ENCODE results near the gene SLC12A4. TPM values are rescaled to one million over a fixed set of nuclear protein-coding genes. Genes with fewer than 3 reads are reported as not detected.

SLC12A4 gene
- total and polyA plus RNA-seq, 2 of the 13 experiments (the other 11 are each of a cell fraction or from before 2014, with no cell fraction given) = 65.1 to 84.3 TPM

DNA sequence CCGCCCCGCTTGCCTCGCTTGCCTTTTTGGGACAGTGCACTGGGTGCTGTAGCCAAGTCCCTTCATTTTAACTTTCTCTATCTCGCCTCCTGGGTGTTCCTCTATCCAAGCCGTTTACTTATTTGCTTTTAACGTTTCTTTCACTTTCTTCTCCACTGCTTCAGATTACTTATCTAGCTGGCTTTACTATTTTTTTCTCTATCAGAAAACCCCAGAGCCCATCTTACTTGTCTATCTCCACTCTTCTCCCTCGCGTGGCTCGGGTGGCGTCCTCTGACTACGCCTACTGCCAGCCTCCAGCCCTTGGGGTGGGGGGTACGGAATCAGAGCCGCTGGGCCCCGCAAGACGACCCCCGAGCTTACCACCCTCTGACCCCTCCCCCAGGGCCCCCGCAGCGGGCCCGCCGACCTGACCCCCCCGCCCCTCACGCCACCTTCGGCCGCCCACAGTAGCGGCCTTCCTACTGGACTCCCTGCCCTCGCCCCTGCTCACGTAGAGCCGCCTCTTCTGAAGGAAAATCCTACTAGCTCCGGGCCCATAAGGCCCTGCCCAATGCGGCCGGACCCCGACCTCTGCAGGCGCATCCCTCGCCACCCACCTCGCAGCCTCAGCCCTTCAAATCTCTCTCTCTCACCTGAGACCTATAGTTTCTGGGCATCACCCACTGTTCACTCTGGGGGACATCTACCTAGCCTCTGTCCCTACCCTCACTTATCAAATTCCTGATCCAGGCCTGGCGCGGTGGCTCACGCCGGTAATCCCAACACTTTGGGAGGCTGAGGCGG is 1.0 kb upstream of the SLC12A4 start (continued):
- no peak for TF ChIP-seq ZKSCAN8 (CRISPR knock-in tag; IDR thresholded peaks at IDR 0.05; ENCODE audit: borderline replicate concordance)
- no peak for TF ChIP-seq ZNF879 (CRISPR knock-in tag; IDR thresholded peaks at IDR 0.05)
- TF ChIP-seq SPEN (CRISPR knock-in tag; IDR thresholded peaks at IDR 0.05; ENCODE audit: low read depth) = peak; percentile 59; the same call in 1 of the 2 replicates
- no peak for TF ChIP-seq ZNF775 (CRISPR knock-in tag; IDR thresholded peaks at IDR 0.05; ENCODE audit: borderline replicate concordance)
- no peak for TF ChIP-seq RFX1 (IDR thresholded peaks at IDR 0.05)
- no peak for TF ChIP-seq KDM6A (CRISPR knock-in tag; IDR thresholded peaks at IDR 0.05; ENCODE audit: low read depth)
- TF ChIP-seq TCF12 (IDR thresholded peaks at IDR 0.05) = no peak
- TF ChIP-seq TCF12 (CRISPR knock-in tag; IDR thresholded peaks at IDR 0.05) = no peak
- TF ChIP-seq ARID2 (CRISPR knock-in tag; IDR thresholded peaks at IDR 0.05; ENCODE audit: borderline replicate concordance) = 0 out of 2 replicates have a peak, but pooled peaks have one; percentile 16
- 0 out of 2 replicates have a peak, but pooled peaks have one; percentile 33 for TF ChIP-seq ZNF317 (CRISPR knock-in tag; IDR thresholded peaks at IDR 0.05)
- TF ChIP-seq ZNF572 (CRISPR knock-in tag; IDR thresholded peaks at IDR 0.05) = peak; percentile 87; the same call in 1 of the 2 replicates
- TF ChIP-seq ZNF251 (CRISPR knock-in tag; IDR thresholded peaks at IDR 0.05) = no peak; the same call in 1 of the 2 replicates
- 0 out of 2 replicates have a peak, but pooled peaks have one; percentile 19 for TF ChIP-seq JUN (CRISPR knock-in tag; IDR thresholded peaks at IDR 0.05)
- TF ChIP-seq REL (CRISPR knock-in tag; conservative IDR thresholded peaks at IDR 0.05) = no peak
- TF ChIP-seq, protein P1, sequence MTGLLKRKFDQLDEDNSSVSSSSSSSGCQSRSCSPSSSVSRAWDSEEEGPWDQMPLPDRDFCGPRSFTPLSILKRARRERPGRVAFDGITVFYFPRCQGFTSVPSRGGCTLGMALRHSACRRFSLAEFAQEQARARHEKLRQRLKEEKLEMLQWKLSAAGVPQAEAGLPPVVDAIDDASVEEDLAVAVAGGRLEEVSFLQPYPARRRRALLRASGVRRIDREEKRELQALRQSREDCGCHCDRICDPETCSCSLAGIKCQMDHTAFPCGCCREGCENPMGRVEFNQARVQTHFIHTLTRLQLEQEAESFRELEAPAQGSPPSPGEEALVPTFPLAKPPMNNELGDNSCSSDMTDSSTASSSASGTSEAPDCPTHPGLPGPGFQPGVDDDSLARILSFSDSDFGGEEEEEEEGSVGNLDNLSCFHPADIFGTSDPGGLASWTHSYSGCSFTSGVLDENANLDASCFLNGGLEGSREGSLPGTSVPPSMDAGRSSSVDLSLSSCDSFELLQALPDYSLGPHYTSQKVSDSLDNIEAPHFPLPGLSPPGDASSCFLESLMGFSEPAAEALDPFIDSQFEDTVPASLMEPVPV (CRISPR knock-in tag; IDR thresholded peaks at IDR 0.05) = peak; percentile 38; the same call in 1 of the 2 replicates
- TF ChIP-seq MYPOP (CRISPR knock-in tag; IDR thresholded peaks at IDR 0.05) = no peak
- no peak for TF ChIP-seq E2F2 (CRISPR knock-in tag; IDR thresholded peaks at IDR 0.05; ENCODE audit: borderline replicate concordance)
- TF ChIP-seq, protein P2, sequence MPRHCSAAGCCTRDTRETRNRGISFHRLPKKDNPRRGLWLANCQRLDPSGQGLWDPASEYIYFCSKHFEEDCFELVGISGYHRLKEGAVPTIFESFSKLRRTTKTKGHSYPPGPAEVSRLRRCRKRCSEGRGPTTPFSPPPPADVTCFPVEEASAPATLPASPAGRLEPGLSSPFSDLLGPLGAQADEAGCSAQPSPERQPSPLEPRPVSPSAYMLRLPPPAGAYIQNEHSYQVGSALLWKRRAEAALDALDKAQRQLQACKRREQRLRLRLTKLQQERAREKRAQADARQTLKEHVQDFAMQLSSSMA (CRISPR knock-in tag; IDR thresholded peaks at IDR 0.05) = 0 out of 2 replicates have a peak, but pooled peaks have one; percentile 57
- no peak for TF ChIP-seq ZNF326 (CRISPR knock-in tag; IDR thresholded peaks at IDR 0.05; ENCODE audit: borderline replicate concordance)
- no peak; the same call in 1 of the 2 replicates for TF ChIP-seq ZNF737 (CRISPR knock-in tag; IDR thresholded peaks at IDR 0.05; ENCODE audit: borderline replicate concordance)
- TF ChIP-seq ZNF772 (CRISPR knock-in tag; IDR thresholded peaks at IDR 0.05) = peak; percentile 64; the same call in 1 of the 2 replicates
- peak; percentile 58; the same call in 1 of the 2 replicates for TF ChIP-seq ZSCAN31 (CRISPR knock-in tag; IDR thresholded peaks at IDR 0.05; ENCODE audit: low read depth)
- peak; percentile 91 for TF ChIP-seq ZMYM3 (CRISPR knock-in tag; IDR thresholded peaks at IDR 0.05)
- TF ChIP-seq ZNF232 (CRISPR knock-in tag; IDR thresholded peaks at IDR 0.05; ENCODE audit: borderline replicate concordance) = no peak; the same call in 1 of the 2 replicates
- TF ChIP-seq SATB2 (CRISPR knock-in tag; IDR thresholded peaks at IDR 0.05) = no peak
- no peak for TF ChIP-seq ESRRA (CRISPR knock-in tag; IDR thresholded peaks at IDR 0.05; ENCODE audit: low read depth)
- no peak for TF ChIP-seq HOXA7 (CRISPR knock-in tag; IDR thresholded peaks at IDR 0.05)
